Measurements from ENCODE around the gene TMEM125. TPM values are rescaled to one million over a fixed set of nuclear protein-coding genes. Genes with fewer than 3 reads are reported as not detected.

Gene TMEM125
- total RNA-seq, 1 experiment from 2014 or later: 11.1 TPM

GRCh38 chr1:43237121-43237520 is 32.7 kb upstream of the TMEM125 start:
- DNase-seq: no peak
- Histone ChIP-seq H3K4me3 (ENCODE audit: insufficient read depth, low read depth, low read length) (no peak overlapping the region), H3K27me3 (ENCODE audit: control insufficient read depth, insufficient read depth, low read length) (no peaks in the 10 kb centered on the region; the same call in 1 of the 2 replicates), H3K36me3 (replicated peaks; ENCODE audit: control insufficient read depth, insufficient read depth, low read length) (no peaks in the 10 kb centered on the region)

GRCh38 chr1:43238085-43238484 is 31.7 kb upstream of the TMEM125 start:
- H3K27me3 ChIP-seq (ENCODE audit: control insufficient read depth, insufficient read depth, low read length): no peaks in the 10 kb centered on the region
- no peaks in the 10 kb centered on the region for H3K36me3 ChIP-seq (replicated peaks; ENCODE audit: control insufficient read depth, insufficient read depth, low read length)
- no peak overlapping the region for H3K4me3 ChIP-seq (ENCODE audit: insufficient read depth, low read depth, low read length)
- DNase-seq: peak; percentile 91

- no peaks in the 10 kb centered on the region for H3K27me3 ChIP-seq (ENCODE audit: control insufficient read depth, insufficient read depth, low read length)
- DNase-seq: no peak
These were observed 30.8 kb upstream of the TMEM125 start for GRCh38 chr1:43238991-43239469.

GRCh38 chr1:43239484-43239883 is 30.3 kb upstream of the TMEM125 start:
- no peaks in the 10 kb centered on the region for H3K36me3 ChIP-seq (replicated peaks; ENCODE audit: control insufficient read depth, insufficient read depth, low read length)
- DNase-seq: no peak
- no peaks in the 10 kb centered on the region for H3K27me3 ChIP-seq (ENCODE audit: control insufficient read depth, insufficient read depth, low read length)
- H3K4me3 ChIP-seq (ENCODE audit: insufficient read depth, low read depth, low read length): no peak overlapping the region

More at GRCh38 chr1:43238991-43239469, 30.8 kb upstream of the TMEM125 start:
- Histone ChIP-seq H3K36me3 (replicated peaks; ENCODE audit: control insufficient read depth, insufficient read depth, low read length) (no peaks in the 10 kb centered on the region), H3K4me3 (ENCODE audit: insufficient read depth, low read depth, low read length) (no peak overlapping the region)

GRCh38 chr1:43241413-43241836 is 28.4 kb upstream of the TMEM125 start:
- Histone ChIP-seq H3K27me3 (ENCODE audit: control insufficient read depth, insufficient read depth, low read length) (no peaks in the 10 kb centered on the region), H3K4me3 (ENCODE audit: insufficient read depth, low read depth, low read length) (no peak overlapping the region), H3K36me3 (replicated peaks; ENCODE audit: control insufficient read depth, insufficient read depth, low read length) (no peaks in the 10 kb centered on the region)
- no peak for DNase-seq

GRCh38 chr1:43243299-43243698 is 26.5 kb upstream of the TMEM125 start:
- no peak overlapping the region for H3K4me3 ChIP-seq (ENCODE audit: insufficient read depth, low read depth, low read length)
- H3K27me3 ChIP-seq (ENCODE audit: control insufficient read depth, insufficient read depth, low read length): no peaks in the 10 kb centered on the region
- no peaks in the 10 kb centered on the region for H3K36me3 ChIP-seq (replicated peaks; ENCODE audit: control insufficient read depth, insufficient read depth, low read length)
- no peak for DNase-seq

- DNase-seq: no peak
- no peak overlapping the region for H3K4me3 ChIP-seq (ENCODE audit: insufficient read depth, low read depth, low read length)
- no peaks in the 10 kb centered on the region for H3K36me3 ChIP-seq (replicated peaks; ENCODE audit: control insufficient read depth, insufficient read depth, low read length)
- no peaks in the 10 kb centered on the region for H3K27me3 ChIP-seq (ENCODE audit: control insufficient read depth, insufficient read depth, low read length)
These were observed 23.1 kb upstream of the TMEM125 start for GRCh38 chr1:43246466-43247213.

- no peak for DNase-seq
- Histone ChIP-seq H3K27me3 (ENCODE audit: control insufficient read depth, insufficient read depth, low read length) (no peaks in the 10 kb centered on the region), H3K36me3 (replicated peaks; ENCODE audit: control insufficient read depth, insufficient read depth, low read length) (no peaks in the 10 kb centered on the region), H3K4me3 (ENCODE audit: insufficient read depth, low read depth, low read length) (no peak overlapping the region)
These were observed 22.4 kb upstream of the TMEM125 start for GRCh38 chr1:43247256-43247921.

- no peak for DNase-seq
- Histone ChIP-seq H3K27me3 (ENCODE audit: control insufficient read depth, insufficient read depth, low read length) (no peaks in the 10 kb centered on the region), H3K4me3 (ENCODE audit: insufficient read depth, low read depth, low read length) (no peak overlapping the region), H3K36me3 (replicated peaks; ENCODE audit: control insufficient read depth, insufficient read depth, low read length) (no peaks in the 10 kb centered on the region)
These were observed 19.4 kb upstream of the TMEM125 start for GRCh38 chr1:43250351-43250761.

GRCh38 chr1:43251024-43251423 is 18.8 kb upstream of the TMEM125 start:
- no peaks in the 10 kb centered on the region for H3K27me3 ChIP-seq (ENCODE audit: control insufficient read depth, insufficient read depth, low read length)
- no peaks in the 10 kb centered on the region for H3K36me3 ChIP-seq (replicated peaks; ENCODE audit: control insufficient read depth, insufficient read depth, low read length)
- DNase-seq: no peak
- no peak overlapping the region for H3K4me3 ChIP-seq (ENCODE audit: insufficient read depth, low read depth, low read length)

GRCh38 chr1:43252225-43252624 is 17.6 kb upstream of the TMEM125 start:
- no peak for DNase-seq
- no peak overlapping the region for H3K4me3 ChIP-seq (ENCODE audit: insufficient read depth, low read depth, low read length)
- no peaks in the 10 kb centered on the region for H3K36me3 ChIP-seq (replicated peaks; ENCODE audit: control insufficient read depth, insufficient read depth, low read length)
- no peaks in the 10 kb centered on the region for H3K27me3 ChIP-seq (ENCODE audit: control insufficient read depth, insufficient read depth, low read length)

- no peak for DNase-seq
- Histone ChIP-seq H3K36me3 (replicated peaks; ENCODE audit: control insufficient read depth, insufficient read depth, low read length) (no peaks in the 10 kb centered on the region), H3K4me3 (ENCODE audit: insufficient read depth, low read depth, low read length) (no peak overlapping the region), H3K27me3 (ENCODE audit: control insufficient read depth, insufficient read depth, low read length) (no peaks in the 10 kb centered on the region)
These were observed 16.6 kb upstream of the TMEM125 start for GRCh38 chr1:43253173-43253572.

- no peak for DNase-seq
- H3K4me3 ChIP-seq (ENCODE audit: insufficient read depth, low read depth, low read length): no peak overlapping the region
- no peaks in the 10 kb centered on the region for H3K36me3 ChIP-seq (replicated peaks; ENCODE audit: control insufficient read depth, insufficient read depth, low read length)
- no peaks in the 10 kb centered on the region for H3K27me3 ChIP-seq (ENCODE audit: control insufficient read depth, insufficient read depth, low read length)
These were observed 15.9 kb upstream of the TMEM125 start for GRCh38 chr1:43253876-43254275.

- DNase-seq: no peak
- H3K27me3 ChIP-seq (ENCODE audit: control insufficient read depth, insufficient read depth, low read length): no peaks in the 10 kb centered on the region
- H3K36me3 ChIP-seq (replicated peaks; ENCODE audit: control insufficient read depth, insufficient read depth, low read length): no peaks in the 10 kb centered on the region
- H3K4me3 ChIP-seq (ENCODE audit: insufficient read depth, low read depth, low read length): no peak overlapping the region
These were observed 14.2 kb upstream of the TMEM125 start for GRCh38 chr1:43255438-43256210.

Data from H7 (cell line).